Kidney epithelial cell (primary cell): ENCODE results near the gene C6orf89. TPM values are rescaled to one million over a fixed set of nuclear protein-coding genes. Genes with fewer than 3 reads are reported as not detected.

Source experiments
- DNase-seq: peaks from one replicate; pipeline ENCODE4 v3.0.0-alpha.2; 2010; ENCODE audit warnings: low read depth
- H3K27me3 ChIP-seq: 2 replicates; pipeline ENCODE4 v1.6.0; 2011; ENCODE audit warnings: low read length; ENCODE audit not compliant: control insufficient read depth, insufficient read depth
- H3K36me3 ChIP-seq: 2 replicates; pipeline ENCODE4 v1.5.1; 2011; ENCODE audit warnings: low read length; ENCODE audit not compliant: control insufficient read depth, insufficient read depth
- H3K4me3 ChIP-seq: 2 replicates; pipeline ENCODE4 v1.5.1; 2011; ENCODE audit warnings: low read depth, mild to moderate bottlenecking, control low read depth, low read length
- CTCF ChIP-seq: IDR thresholded peaks from 2 replicates; pipeline ENCODE4 v1.5.1; 2011; ENCODE audit warnings: mild to moderate bottlenecking, moderate library complexity, low read length, control low read depth, inconsistent platforms; ENCODE audit not compliant: insufficient read depth, poor library complexity, severe bottlenecking
- total RNA-seq: library from RNA; depleted of rRNA; stranded (reverse); fragments of >200 nt; gene quantifications from 2 replicates; pipeline ENCODE4 v1.2.3, GENCODE V29; 2015

Gene C6orf89
- total RNA-seq, 1 donor from 2014 or later = 42.5 TPM

- H3K27me3 ChIP-seq = peaks cover 3% of the 10 kb centered on the region
- DNase-seq = no peak
- TF ChIP-seq CTCF = no peak
- no peak overlapping the region for H3K4me3 ChIP-seq
- no peaks in the 10 kb centered on the region for H3K36me3 ChIP-seq
Observed at GRCh38 chr6:36963451-36964290, 77.9 kb downstream of the C6orf89 start.

GRCh38 chr6:36964349-36964748, 78.6 kb downstream of the C6orf89 start:
- TF ChIP-seq CTCF = no peak
- Histone ChIP-seq H3K4me3 (no peak overlapping the region), H3K36me3 (no peaks in the 10 kb centered on the region), H3K27me3 (peaks cover 3% of the 10 kb centered on the region)
- no peak for DNase-seq

DNA sequence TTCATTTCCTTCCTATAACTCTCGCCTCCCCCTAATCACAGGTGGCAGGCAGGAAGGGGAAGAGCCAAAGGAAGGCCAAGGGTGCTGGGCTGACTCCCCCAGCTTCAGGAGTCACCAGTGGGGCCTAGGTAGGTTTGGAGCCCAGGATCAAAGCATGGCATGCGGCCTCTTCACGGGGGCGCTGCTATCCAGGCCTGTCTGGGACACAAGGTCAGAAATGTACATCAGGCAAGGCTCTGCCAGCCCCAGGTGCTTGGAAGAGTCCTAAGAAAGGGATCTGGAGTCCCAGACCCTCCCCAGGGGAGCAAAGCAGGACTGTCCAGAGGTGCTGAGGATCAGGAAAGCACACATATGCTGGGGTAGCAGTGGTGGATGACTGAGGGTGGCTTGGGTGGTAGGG, 79.2 kb downstream of the C6orf89 start:
- H3K27me3 ChIP-seq = peaks cover 3% of the 10 kb centered on the region
- H3K4me3 ChIP-seq = no peak overlapping the region
- no peak for TF ChIP-seq CTCF
- H3K36me3 ChIP-seq = no peaks in the 10 kb centered on the region
- no peak for DNase-seq

DNA sequence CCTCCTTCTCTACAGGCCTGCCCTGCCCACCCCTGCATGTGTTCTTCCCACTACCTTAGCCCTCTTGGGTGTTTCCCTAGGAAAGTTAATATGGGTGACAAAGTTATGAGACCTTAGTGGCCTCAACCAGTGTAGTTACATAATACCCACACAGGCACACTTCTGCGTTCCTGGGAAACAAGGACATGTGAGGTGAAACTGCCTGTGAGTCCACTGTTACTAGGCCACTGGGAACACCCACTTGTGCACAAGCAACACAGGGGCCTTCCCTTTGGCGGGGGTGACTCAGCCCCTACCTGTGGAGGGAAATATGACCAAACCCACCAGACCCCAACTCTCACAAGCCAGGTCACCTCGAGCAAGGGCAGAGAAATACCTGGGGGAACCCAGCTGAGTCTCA, 81.5 kb downstream of the C6orf89 start:
- no peaks in the 10 kb centered on the region for H3K27me3 ChIP-seq
- H3K4me3 ChIP-seq = no peak overlapping the region
- peaks cover 2% of the 10 kb centered on the region for H3K36me3 ChIP-seq
- no peak for TF ChIP-seq CTCF
- DNase-seq = no peak

DNA sequence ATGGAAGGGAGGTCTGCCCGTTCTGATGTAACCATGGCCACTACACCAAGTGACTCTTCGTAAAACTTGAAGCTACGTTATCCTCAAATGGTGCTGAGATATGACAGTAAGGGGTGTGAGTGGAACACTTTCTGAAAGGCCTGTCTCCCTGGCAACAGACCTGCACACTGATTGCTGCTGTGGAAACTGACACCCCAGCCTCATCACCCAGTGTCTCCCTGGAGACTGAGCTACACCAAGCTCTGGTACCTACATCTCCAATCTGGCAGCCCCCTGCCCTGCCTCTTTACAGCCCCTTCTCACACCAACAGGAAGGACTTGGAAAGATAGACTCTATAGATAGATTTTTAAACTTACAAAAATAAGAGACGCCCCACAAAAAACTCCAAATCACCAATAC, 82.0 kb downstream of the C6orf89 start:
- TF ChIP-seq CTCF = no peak
- no peak for DNase-seq
- no peak overlapping the region for H3K4me3 ChIP-seq
- H3K36me3 ChIP-seq = peaks cover 2% of the 10 kb centered on the region
- H3K27me3 ChIP-seq = no peaks in the 10 kb centered on the region
